GM12878 (cell line): ENCODE results near the gene C20orf144. TPM values are rescaled to one million over a fixed set of nuclear protein-coding genes. Genes with fewer than 3 reads are reported as not detected.

ENCODE experiments used
- KDM1A ChIP-seq: fragments of 200-600 bp; sonication (generic); IDR thresholded peaks from 2 replicates; pipeline ENCODE4 v1.6.1; 2016; ENCODE audit warnings: borderline replicate concordance
- MEF2B ChIP-seq: fragments of 450-650 bp; IDR thresholded peaks from 2 replicates; pipeline ENCODE4 v1.6.1; 2018; ENCODE audit warnings: mild to moderate bottlenecking, moderate library complexity; ENCODE audit not compliant: partially characterized antibody, poor library complexity, severe bottlenecking
- PAX5 ChIP-seq: IDR thresholded peaks from 2 replicates; pipeline ENCODE4 v1.6.1; 2011; ENCODE audit warnings: low read depth, low read length, borderline replicate concordance
- polyA plus RNA-seq, 11 experiments: library from polyadenylated mRNA; depleted of rRNA in 4 of 11; unstranded in 6 of 11; stranded (reverse) in 5 of 11; fragments of >200 nt; fragmentation: Nextera tagmentation in 4 of 11; fragmentation: Illumina TruSeq in 1 of 11; extraction: Ambion mirVana in 4 of 11; extraction: Trizol in 1 of 11; gene quantifications; 1 replicate in 1 of 11; 2 replicates in 10 of 11; pipeline versions ENCODE4 v1.2.1 to v1.2.3, GENCODE V29; 2011 to 2016; ENCODE audit warnings: inconsistent platforms in 2 of 11, missing spikeins in 2 of 11, low read depth in 1 of 11
- total RNA-seq, 4 experiments: library from RNA; depleted of rRNA in 3 of 4; stranded (reverse); fragments of >200 nt in 3 of 4; fragmentation: Illumina TruSeq in 1 of 4; extraction: Trizol in 1 of 4; gene quantifications; 2 replicates each; pipeline versions ENCODE4 v1.2.1 to v1.2.3, GENCODE V29; 2013 to 2021
- TF ChIP-seq, protein P1 (sequence below): fragments of 450-650 bp; formaldehyde crosslinking; IDR thresholded peaks from 2 replicates; pipeline ENCODE4 v1.5.0; 2022; ENCODE audit warnings: mild to moderate bottlenecking, missing genetic modification characterization
- TF ChIP-seq, protein P2 (sequence below): fragments of 450-650 bp; IDR thresholded peaks from 2 replicates; pipeline ENCODE4 v1.6.1; 2017; ENCODE audit warnings: mild to moderate bottlenecking, moderate library complexity
- TF ChIP-seq, protein P3 (sequence below): IDR thresholded peaks from 2 replicates; pipeline ENCODE4 v1.6.1; 2012; ENCODE audit warnings: low read length, inconsistent platforms

The C20orf144 gene
- total and polyA plus RNA-seq, 10 of the 15 experiments (the other 5 are each of a cell fraction or from before 2014, with no cell fraction given): 0.04 to 0.62 (median 0.23) TPM; not detected in 2

DNA sequence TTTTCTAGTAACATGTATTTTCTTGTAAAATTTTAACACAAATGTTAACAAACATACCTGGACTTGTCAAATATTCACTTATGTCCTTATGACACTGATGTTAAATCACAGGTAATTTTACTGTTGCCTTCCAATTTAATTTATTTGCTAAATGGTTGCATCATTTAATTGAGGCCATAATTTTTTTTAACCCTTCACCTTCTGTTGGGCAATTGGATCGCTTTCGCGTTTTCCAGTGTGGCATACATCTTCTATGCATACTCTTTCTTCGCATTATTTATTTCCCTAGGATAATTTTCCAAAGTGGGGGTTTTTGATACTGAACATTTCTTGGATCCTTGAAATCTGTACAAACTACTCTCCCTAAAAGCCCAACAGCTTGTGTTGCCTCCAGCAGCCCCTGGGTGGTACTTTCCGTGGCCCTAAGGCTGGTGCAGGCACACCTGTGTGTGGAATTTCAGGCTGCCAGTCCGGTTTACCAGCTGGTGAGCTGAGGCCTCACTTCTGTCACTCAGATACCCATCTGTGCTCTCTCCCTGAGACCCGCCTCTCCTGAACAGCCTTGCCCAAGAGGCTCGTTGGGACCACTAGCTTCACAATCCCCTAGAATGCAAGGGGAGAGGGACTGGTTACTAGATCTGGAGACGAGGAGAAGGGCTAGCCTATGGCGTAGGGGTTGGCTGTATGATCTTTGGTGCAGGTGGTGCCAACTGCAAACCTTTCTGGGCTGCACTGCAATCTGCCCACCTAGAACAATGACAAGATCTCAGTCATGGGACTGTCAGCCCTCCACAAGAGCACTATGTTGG lies 11.2 kb upstream of the C20orf144 start (continued):
- TF ChIP-seq, protein P1, sequence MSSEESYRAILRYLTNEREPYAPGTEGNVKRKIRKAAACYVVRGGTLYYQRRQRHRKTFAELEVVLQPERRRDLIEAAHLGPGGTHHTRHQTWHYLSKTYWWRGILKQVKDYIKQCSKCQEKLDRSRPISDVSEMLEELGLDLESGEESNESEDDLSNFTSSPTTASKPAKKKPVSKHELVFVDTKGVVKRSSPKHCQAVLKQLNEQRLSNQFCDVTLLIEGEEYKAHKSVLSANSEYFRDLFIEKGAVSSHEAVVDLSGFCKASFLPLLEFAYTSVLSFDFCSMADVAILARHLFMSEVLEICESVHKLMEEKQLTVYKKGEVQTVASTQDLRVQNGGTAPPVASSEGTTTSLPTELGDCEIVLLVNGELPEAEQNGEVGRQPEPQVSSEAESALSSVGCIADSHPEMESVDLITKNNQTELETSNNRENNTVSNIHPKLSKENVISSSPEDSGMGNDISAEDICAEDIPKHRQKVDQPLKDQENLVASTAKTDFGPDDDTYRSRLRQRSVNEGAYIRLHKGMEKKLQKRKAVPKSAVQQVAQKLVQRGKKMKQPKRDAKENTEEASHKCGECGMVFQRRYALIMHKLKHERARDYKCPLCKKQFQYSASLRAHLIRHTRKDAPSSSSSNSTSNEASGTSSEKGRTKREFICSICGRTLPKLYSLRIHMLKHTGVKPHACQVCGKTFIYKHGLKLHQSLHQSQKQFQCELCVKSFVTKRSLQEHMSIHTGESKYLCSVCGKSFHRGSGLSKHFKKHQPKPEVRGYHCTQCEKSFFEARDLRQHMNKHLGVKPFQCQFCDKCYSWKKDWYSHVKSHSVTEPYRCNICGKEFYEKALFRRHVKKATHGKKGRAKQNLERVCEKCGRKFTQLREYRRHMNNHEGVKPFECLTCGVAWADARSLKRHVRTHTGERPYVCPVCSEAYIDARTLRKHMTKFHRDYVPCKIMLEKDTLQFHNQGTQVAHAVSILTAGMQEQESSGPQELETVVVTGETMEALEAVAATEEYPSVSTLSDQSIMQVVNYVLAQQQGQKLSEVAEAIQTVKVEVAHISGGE: no peak
- TF ChIP-seq, protein P2, sequence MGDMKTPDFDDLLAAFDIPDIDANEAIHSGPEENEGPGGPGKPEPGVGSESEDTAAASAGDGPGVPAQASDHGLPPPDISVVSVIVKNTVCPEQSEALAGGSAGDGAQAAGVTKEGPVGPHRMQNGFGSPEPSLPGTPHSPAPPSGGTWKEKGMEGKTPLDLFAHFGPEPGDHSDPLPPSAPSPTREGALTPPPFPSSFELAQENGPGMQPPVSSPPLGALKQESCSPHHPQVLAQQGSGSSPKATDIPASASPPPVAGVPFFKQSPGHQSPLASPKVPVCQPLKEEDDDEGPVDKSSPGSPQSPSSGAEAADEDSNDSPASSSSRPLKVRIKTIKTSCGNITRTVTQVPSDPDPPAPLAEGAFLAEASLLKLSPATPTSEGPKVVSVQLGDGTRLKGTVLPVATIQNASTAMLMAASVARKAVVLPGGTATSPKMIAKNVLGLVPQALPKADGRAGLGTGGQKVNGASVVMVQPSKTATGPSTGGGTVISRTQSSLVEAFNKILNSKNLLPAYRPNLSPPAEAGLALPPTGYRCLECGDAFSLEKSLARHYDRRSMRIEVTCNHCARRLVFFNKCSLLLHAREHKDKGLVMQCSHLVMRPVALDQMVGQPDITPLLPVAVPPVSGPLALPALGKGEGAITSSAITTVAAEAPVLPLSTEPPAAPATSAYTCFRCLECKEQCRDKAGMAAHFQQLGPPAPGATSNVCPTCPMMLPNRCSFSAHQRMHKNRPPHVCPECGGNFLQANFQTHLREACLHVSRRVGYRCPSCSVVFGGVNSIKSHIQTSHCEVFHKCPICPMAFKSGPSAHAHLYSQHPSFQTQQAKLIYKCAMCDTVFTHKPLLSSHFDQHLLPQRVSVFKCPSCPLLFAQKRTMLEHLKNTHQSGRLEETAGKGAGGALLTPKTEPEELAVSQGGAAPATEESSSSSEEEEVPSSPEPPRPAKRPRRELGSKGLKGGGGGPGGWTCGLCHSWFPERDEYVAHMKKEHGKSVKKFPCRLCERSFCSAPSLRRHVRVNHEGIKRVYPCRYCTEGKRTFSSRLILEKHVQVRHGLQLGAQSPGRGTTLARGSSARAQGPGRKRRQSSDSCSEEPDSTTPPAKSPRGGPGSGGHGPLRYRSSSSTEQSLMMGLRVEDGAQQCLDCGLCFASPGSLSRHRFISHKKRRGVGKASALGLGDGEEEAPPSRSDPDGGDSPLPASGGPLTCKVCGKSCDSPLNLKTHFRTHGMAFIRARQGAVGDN: no peak
- TF ChIP-seq PAX5 (no peak), MEF2B (no peak), KDM1A (no peak)
- TF ChIP-seq, protein P3, sequence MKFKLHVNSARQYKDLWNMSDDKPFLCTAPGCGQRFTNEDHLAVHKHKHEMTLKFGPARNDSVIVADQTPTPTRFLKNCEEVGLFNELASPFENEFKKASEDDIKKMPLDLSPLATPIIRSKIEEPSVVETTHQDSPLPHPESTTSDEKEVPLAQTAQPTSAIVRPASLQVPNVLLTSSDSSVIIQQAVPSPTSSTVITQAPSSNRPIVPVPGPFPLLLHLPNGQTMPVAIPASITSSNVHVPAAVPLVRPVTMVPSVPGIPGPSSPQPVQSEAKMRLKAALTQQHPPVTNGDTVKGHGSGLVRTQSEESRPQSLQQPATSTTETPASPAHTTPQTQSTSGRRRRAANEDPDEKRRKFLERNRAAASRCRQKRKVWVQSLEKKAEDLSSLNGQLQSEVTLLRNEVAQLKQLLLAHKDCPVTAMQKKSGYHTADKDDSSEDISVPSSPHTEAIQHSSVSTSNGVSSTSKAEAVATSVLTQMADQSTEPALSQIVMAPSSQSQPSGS: no peak
